ENCODE measurements around the gene TRNP1.

DNA sequence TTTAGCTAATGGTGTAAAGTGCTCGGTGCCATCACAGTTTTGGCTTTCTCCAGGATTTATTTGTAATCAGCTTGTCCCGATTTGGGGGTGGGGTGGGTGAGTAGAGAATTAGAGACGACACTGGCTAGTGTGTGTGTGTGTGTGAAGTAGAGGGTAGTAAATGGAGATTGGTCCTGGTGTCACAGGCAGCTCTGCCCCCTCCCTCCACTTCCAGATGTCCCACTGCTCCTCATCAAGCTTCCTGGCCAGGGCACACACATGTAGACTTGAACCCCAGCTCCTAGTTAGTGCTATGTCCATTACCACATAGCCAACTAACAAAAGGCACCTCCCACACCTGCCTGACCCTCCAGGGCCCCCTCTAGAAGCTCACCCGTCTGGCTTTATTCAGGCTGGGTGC is 3.2 kb downstream of the TRNP1 start:
- TF ChIP-seq, protein P1, sequence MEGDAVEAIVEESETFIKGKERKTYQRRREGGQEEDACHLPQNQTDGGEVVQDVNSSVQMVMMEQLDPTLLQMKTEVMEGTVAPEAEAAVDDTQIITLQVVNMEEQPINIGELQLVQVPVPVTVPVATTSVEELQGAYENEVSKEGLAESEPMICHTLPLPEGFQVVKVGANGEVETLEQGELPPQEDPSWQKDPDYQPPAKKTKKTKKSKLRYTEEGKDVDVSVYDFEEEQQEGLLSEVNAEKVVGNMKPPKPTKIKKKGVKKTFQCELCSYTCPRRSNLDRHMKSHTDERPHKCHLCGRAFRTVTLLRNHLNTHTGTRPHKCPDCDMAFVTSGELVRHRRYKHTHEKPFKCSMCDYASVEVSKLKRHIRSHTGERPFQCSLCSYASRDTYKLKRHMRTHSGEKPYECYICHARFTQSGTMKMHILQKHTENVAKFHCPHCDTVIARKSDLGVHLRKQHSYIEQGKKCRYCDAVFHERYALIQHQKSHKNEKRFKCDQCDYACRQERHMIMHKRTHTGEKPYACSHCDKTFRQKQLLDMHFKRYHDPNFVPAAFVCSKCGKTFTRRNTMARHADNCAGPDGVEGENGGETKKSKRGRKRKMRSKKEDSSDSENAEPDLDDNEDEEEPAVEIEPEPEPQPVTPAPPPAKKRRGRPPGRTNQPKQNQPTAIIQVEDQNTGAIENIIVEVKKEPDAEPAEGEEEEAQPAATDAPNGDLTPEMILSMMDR (IDR thresholded peaks at IDR 0.05; ENCODE audit: insufficient read depth, low read depth, low read length), result no peak
- TF ChIP-seq EZH2 (IDR thresholded peaks at IDR 0.05; ENCODE audit: insufficient read depth, low read length), result no peak

Data from astrocyte (in vitro differentiated cells and primary cell).